ENCODE data around the gene NET1. TPM values are rescaled to one million over a fixed set of nuclear protein-coding genes. Genes with fewer than 3 reads are reported as not detected.
A peak's percentile ranks its signal among the peaks of the same experiment; 100 is the strongest.

NET1 gene
- total RNA-seq, 1 donor from 2014 or later, result 90.5 TPM

DNA sequence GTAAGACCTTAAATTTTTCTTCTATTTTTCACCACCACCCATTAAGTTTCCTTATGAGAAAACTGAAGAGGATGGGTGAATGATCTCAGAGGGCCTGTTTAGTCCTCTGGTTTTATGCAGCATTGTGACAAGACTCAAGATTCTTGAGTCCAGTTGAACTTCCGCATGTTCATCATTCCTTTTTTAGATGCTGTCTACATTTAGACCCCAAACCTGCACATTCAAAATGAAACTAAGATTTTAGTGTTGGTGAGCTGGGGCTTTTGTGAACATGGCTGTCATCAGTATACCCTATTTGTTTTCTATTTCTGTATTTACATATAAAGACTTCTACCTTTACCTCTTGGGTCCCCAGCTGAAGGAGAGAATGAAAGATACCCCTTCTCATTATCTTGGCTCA, 31.1 kb downstream of the NET1 start:
- no peak overlapping the region for H3K4me3 ChIP-seq
- H3K4me1 Mint-ChIP-seq, result peaks cover 27% of the 10 kb centered on the region
- H3K27ac ChIP-seq, result no peak overlapping the region

DNA sequence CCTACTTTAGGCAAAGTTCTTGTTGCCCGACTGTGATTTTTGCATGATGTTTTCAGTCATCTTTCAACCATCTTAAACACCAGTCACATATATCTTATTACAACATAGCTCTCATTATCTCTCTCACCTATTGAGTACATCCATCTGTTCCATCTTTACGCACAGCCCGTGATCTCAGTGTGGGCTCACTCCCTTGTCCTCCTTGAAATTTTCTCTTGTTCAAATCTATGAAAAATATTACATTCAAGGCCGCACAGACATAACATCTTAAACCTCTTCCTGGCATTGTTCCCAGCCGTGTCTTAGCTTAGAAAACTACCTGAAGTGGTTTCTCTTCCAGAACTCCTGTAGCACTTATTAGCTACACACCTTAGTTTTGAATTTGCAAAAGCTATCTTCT, 32.6 kb downstream of the NET1 start:
- Histone ChIP-seq H3K4me1 (peaks cover 36% of the 10 kb centered on the region), H3K9ac (no peak overlapping the region), H4K20me1 (ENCODE audit: low read depth) (peaks cover 7% of the 10 kb centered on the region), H3K27ac (no peak overlapping the region), H3K79me2 (ENCODE audit: low read depth) (peaks cover 46% of the 10 kb centered on the region), H3K9me3 (ENCODE audit: low read depth) (no peaks in the 10 kb centered on the region), H3K4me3 (no peak overlapping the region), H3K4me2 (no peak overlapping the region), H3K36me3 (no peaks in the 10 kb centered on the region), H3K27me3 (no peaks in the 10 kb centered on the region), H2AFZ (replicated peaks) (no peak overlapping the region), H3F3A (ENCODE audit: low read depth) (peaks cover 21% of the 10 kb centered on the region)
- TF ChIP-seq EZH2phosphoT487 (IDR thresholded peaks at IDR 0.05) (no peak), EZH2 (IDR thresholded peaks at IDR 0.05) (no peak)
- TF ChIP-seq, protein P1, sequence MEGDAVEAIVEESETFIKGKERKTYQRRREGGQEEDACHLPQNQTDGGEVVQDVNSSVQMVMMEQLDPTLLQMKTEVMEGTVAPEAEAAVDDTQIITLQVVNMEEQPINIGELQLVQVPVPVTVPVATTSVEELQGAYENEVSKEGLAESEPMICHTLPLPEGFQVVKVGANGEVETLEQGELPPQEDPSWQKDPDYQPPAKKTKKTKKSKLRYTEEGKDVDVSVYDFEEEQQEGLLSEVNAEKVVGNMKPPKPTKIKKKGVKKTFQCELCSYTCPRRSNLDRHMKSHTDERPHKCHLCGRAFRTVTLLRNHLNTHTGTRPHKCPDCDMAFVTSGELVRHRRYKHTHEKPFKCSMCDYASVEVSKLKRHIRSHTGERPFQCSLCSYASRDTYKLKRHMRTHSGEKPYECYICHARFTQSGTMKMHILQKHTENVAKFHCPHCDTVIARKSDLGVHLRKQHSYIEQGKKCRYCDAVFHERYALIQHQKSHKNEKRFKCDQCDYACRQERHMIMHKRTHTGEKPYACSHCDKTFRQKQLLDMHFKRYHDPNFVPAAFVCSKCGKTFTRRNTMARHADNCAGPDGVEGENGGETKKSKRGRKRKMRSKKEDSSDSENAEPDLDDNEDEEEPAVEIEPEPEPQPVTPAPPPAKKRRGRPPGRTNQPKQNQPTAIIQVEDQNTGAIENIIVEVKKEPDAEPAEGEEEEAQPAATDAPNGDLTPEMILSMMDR (IDR thresholded peaks at IDR 0.05), result no peak
- H3K4me3 Mint-ChIP-seq, result no peak overlapping the region
- no peak overlapping the region for H3K27ac Mint-ChIP-seq
- no peak for DNase-seq (ENCODE audit: low spot score)
- peaks cover 32% of the 10 kb centered on the region for H3K4me1 Mint-ChIP-seq
- peaks cover 3% of the 10 kb centered on the region for H3K36me3 Mint-ChIP-seq
- H3K9me3 Mint-ChIP-seq, result no peaks in the 10 kb centered on the region
- no peaks in the 10 kb centered on the region for H3K27me3 Mint-ChIP-seq (ENCODE audit: insufficient read depth, low read depth)

More for the DNA sequence above, 31.1 kb downstream of the NET1 start:
- no peak overlapping the region for H3K4me3 Mint-ChIP-seq
- H3K27ac Mint-ChIP-seq, result no peak overlapping the region
- no peak overlapping the region for H3K9ac ChIP-seq
- H3K9me3 Mint-ChIP-seq, result no peaks in the 10 kb centered on the region
- no peaks in the 10 kb centered on the region for H3K9me3 ChIP-seq (ENCODE audit: low read depth)
- DNase-seq (ENCODE audit: low spot score), result no peak
- H3K27me3 Mint-ChIP-seq (ENCODE audit: insufficient read depth, low read depth), result no peaks in the 10 kb centered on the region
- no peak for TF ChIP-seq EZH2 (IDR thresholded peaks at IDR 0.05)
- TF ChIP-seq EZH2phosphoT487 (IDR thresholded peaks at IDR 0.05), result no peak
- TF ChIP-seq, protein P1 (IDR thresholded peaks at IDR 0.05), result no peak
- peaks cover 31% of the 10 kb centered on the region for H3K79me2 ChIP-seq (ENCODE audit: low read depth)
- H3K4me2 ChIP-seq, result no peak overlapping the region
- no peak overlapping the region for H2AFZ ChIP-seq (replicated peaks)
- H4K20me1 ChIP-seq (ENCODE audit: low read depth), result peaks cover 7% of the 10 kb centered on the region
- no peaks in the 10 kb centered on the region for H3K27me3 ChIP-seq
- peaks cover 3% of the 10 kb centered on the region for H3K36me3 Mint-ChIP-seq
- peaks cover 21% of the 10 kb centered on the region for H3F3A ChIP-seq (ENCODE audit: low read depth)
- peaks cover 27% of the 10 kb centered on the region for H3K4me1 ChIP-seq
- no peaks in the 10 kb centered on the region for H3K36me3 ChIP-seq

DNA sequence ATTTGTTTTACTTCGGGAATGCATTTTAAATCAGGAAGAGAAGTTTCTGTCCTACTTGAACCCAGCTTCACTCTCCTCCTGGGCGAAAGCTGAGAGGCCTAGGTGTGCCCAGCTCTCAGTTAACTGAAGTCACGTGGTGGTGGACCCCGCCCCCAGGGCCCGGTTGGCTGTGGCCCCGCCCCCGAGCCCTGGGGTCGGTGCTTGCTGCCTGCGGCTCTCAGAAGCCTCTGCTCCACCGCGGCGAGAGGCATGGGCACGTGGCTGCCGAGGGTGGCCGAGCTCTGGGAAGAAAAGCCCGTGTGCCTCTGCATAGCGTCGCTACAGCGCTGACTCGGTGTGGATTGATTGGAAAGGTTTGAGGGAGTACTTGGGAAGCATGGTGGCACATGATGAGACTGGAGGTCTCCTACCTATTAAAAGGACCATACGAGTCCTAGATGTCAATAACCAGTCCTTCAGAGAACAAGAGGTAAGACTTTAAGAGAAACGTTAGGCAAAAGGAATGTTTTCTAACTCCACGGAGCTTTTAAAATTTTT, 34.1 kb downstream of the NET1 start:
- Mint-ChIP-seq H3K4me1 (peaks cover 25% of the 10 kb centered on the region), H3K27me3 (ENCODE audit: insufficient read depth, low read depth) (no peaks in the 10 kb centered on the region), H3K4me3 (peak overlapping the region; percentile 86), H3K36me3 (peaks cover 3% of the 10 kb centered on the region), H3K27ac (peak overlapping the region; percentile 43), H3K9me3 (no peaks in the 10 kb centered on the region)
- Histone ChIP-seq H3K79me2 (ENCODE audit: low read depth) (peaks cover 56% of the 10 kb centered on the region), H3K9me3 (ENCODE audit: low read depth) (no peaks in the 10 kb centered on the region), H3K9ac (no peak overlapping the region), H3K4me3 (peak overlapping the region; percentile 44), H3K27ac (no peak overlapping the region), H3K27me3 (no peaks in the 10 kb centered on the region), H3K36me3 (peaks cover 2% of the 10 kb centered on the region), H4K20me1 (ENCODE audit: low read depth) (peaks cover 3% of the 10 kb centered on the region), H2AFZ (replicated peaks) (no peak overlapping the region), H3K4me1 (peaks cover 29% of the 10 kb centered on the region), H3F3A (ENCODE audit: low read depth) (peaks cover 14% of the 10 kb centered on the region), H3K4me2 (peak overlapping the region; percentile 75)
- TF ChIP-seq EZH2 (IDR thresholded peaks at IDR 0.05), result no peak
- TF ChIP-seq, protein P1 (IDR thresholded peaks at IDR 0.05), result no peak
- TF ChIP-seq EZH2phosphoT487 (IDR thresholded peaks at IDR 0.05), result no peak
- DNase-seq (ENCODE audit: low spot score), result peak; percentile 97

Measured in neural progenitor cell (in vitro differentiated cells).